Bronchial epithelial cell (primary cell): ENCODE data around the gene C10orf71. TPM values are rescaled to one million over a fixed set of nuclear protein-coding genes. Genes with fewer than 3 reads are reported as not detected.

Source experiments
- DNase-seq: peaks from one replicate; pipeline ENCODE4 v3.0.0-alpha.2; 2010; ENCODE audit warnings: low read depth
- FAIRE-seq: peaks from 2 replicates; lab custom pipeline; 2011; peaks lifted over from hg19 to GRCh38; lab: Jason Lieb, UNC
- H3K27me3 ChIP-seq: 2 replicates; pipeline ENCODE4 v1.5.1; 2011; ENCODE audit warnings: low read length; ENCODE audit not compliant: control insufficient read depth, insufficient read depth
- H3K36me3 ChIP-seq: 2 replicates; pipeline ENCODE4 v1.5.1; 2011; ENCODE audit warnings: low read length; ENCODE audit not compliant: control insufficient read depth, insufficient read depth
- H3K4me3 ChIP-seq: 2 replicates; pipeline ENCODE4 v1.5.1; 2011; ENCODE audit warnings: mild to moderate bottlenecking, low read depth, low read length, control low read depth
- total RNA-seq: library from RNA; depleted of rRNA; stranded (reverse); fragments of >200 nt; gene quantifications from 2 replicates; pipeline ENCODE4 v1.2.1, GENCODE V29; 2014
- TF ChIP-seq, protein P1 (sequence below): IDR thresholded peaks from 2 replicates; pipeline ENCODE4 v1.5.1; 2011; ENCODE audit warnings: mild to moderate bottlenecking, moderate library complexity, low read length, control low read depth, inconsistent platforms; ENCODE audit not compliant: insufficient read depth, severe bottlenecking

C10orf71 gene
- total RNA-seq, 1 donor from 2014 or later: not detected

DNA sequence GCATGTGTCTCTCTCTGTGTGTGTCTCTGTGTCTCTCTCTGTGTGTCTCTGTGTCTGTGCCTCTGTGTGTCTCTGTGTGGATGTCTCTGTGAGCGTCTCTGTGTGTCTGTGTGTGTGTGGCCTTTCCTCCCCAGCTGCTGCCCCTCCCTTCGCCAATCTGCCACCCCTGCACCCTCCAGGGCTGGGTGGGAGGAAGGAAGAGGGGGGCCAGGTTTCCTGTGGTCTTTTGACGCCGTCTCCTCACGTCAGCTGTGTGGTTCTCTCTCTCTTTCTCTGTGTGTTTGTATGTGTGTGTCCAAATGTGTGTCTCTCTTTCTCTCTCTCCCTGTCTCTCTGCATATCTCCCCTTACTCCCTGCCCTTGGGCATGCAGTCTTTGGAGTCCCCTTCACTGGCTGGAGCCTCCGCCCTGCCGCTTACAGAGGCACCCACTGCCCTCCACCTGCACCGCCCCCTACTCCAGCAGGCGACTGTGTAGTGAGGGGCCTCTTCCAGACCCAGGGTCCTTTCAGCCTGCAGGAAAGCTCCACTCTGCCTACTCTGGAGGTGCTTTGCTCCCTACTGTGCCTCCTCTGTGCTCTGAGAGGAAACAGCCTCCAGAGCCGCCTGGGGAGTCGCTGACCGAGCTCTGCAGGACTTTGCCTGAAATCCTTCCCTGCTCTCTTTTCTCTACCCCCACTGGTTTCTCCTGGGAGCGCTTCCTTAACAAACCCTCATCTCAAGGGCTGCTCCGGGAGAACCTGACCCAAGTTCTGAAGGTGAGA lies 44.2 kb upstream of the C10orf71 start:
- TF ChIP-seq, protein P1, sequence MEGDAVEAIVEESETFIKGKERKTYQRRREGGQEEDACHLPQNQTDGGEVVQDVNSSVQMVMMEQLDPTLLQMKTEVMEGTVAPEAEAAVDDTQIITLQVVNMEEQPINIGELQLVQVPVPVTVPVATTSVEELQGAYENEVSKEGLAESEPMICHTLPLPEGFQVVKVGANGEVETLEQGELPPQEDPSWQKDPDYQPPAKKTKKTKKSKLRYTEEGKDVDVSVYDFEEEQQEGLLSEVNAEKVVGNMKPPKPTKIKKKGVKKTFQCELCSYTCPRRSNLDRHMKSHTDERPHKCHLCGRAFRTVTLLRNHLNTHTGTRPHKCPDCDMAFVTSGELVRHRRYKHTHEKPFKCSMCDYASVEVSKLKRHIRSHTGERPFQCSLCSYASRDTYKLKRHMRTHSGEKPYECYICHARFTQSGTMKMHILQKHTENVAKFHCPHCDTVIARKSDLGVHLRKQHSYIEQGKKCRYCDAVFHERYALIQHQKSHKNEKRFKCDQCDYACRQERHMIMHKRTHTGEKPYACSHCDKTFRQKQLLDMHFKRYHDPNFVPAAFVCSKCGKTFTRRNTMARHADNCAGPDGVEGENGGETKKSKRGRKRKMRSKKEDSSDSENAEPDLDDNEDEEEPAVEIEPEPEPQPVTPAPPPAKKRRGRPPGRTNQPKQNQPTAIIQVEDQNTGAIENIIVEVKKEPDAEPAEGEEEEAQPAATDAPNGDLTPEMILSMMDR: no peak
- FAIRE-seq: no peak
- Histone ChIP-seq H3K4me3 (no peak overlapping the region), H3K27me3 (no peaks in the 10 kb centered on the region), H3K36me3 (no peaks in the 10 kb centered on the region)
- no peak for DNase-seq

DNA sequence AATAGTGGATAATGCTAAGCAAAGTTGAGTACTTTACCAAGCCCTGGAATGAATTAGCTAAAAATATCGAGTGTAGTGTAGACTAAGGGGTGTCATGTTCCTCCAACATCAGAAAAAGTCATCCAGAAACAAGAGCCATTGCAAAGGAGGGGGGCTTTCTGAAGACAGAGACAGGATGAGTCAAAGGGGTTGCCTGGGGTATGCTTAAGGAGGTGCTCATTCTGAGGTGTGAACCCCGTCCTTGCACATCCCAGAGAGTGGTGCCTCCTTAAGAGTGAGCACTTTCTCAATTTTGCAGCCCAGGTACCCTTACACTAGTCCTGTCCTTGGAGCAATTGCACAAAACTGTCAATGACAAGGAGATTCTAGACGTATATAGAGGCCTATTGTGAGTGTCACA lies 43.1 kb upstream of the C10orf71 start:
- no peak for DNase-seq
- FAIRE-seq: no peak
- TF ChIP-seq, protein P1: no peak
- Histone ChIP-seq H3K4me3 (no peak overlapping the region), H3K36me3 (no peaks in the 10 kb centered on the region), H3K27me3 (no peaks in the 10 kb centered on the region)

DNA sequence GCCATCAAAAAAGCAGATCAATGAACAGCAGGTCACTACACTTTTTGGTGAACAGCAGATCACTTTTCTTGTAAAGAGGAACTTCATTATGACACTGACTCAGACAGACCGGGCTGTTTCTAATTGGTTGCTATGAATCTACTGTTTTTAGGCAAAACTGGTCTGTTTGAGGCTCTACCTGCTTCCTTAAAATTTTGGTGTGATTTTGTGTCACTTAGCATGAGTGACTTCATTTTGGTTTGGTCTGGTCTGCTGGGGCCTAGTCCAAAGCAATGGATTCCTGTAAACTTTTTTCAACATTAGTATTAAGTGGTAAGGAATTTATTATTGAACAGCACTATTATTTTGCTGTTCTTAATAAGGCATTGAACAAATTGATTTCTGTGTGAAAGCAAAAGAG lies 41.8 kb upstream of the C10orf71 start:
- DNase-seq: no peak
- Histone ChIP-seq H3K36me3 (no peaks in the 10 kb centered on the region), H3K4me3 (no peak overlapping the region), H3K27me3 (no peaks in the 10 kb centered on the region)
- no peak for FAIRE-seq
- TF ChIP-seq, protein P1: no peak

DNA sequence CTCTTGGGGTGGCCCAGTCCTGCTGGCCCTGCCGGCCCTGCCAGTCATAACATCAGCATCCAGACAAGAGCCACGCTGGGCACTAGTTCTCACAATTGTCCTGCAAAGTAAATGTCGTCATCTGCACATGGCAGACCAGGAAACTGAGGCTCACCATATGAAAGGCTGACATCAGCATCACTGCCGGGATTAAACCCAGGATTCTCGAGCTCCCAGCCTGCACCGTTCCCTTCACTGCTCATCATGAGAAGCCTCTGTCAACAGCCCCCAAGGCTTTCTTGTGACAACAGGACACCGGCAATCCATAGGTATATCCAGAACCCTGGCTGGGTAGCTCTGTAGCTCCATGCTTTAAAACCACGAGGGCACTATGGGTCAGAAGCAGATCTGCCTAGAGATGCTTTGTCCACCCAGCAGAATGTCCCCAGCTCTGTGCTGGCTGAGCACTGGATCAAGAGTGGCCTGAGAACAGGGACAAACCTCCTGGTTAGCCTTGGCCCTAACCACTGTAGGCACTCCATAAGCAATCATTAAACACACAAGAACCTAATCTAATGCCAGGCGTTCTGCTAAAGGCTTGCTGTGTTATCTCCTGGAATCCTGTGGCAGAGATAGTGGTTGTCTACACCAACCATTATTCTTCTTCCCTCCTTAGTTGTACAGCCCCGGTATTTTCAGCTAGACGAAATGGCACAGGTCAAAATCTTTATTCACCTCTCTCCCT lies 41.2 kb upstream of the C10orf71 start:
- Histone ChIP-seq H3K27me3 (no peaks in the 10 kb centered on the region), H3K36me3 (no peaks in the 10 kb centered on the region), H3K4me3 (no peak overlapping the region)
- FAIRE-seq (no peak), DNase-seq (no peak)
- TF ChIP-seq, protein P1: no peak

DNA sequence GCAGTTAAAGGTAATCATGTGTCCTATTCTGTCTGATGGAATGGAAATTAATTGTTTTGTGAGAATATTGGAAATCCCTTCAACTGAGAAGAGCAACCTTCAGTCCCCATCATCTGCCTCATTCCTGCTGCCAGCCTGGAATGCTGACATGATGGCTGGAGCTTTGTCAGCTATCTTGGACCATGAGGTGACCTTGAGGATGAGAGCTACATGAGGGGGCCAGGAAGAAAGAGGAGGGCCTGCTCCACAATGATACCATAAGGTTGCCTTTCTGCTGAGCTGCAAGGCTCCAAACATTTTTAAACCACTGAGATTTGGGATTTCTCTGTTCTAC lies 40.7 kb upstream of the C10orf71 start:
- H3K4me3 ChIP-seq: no peak overlapping the region
- no peak for FAIRE-seq
- no peaks in the 10 kb centered on the region for H3K36me3 ChIP-seq
- H3K27me3 ChIP-seq: no peaks in the 10 kb centered on the region
- DNase-seq: no peak
- TF ChIP-seq, protein P1: no peak
